Right ventricle myocardium inferior (tissue), 1 donor: ENCODE measurements around the gene LRRC8A. TPM values are rescaled to one million over a fixed set of nuclear protein-coding genes. Genes with fewer than 3 reads are reported as not detected.
"Not testable (repeated sequence)": the region's sequence is repeated elsewhere in the genome, so short reads cannot be mapped to it uniquely, and the experiment has no call there.

Experiments used
- ATAC-seq: fragments of 200-7000 bp; cut with Tn5 transposase; one replicate; pipeline ENCODE4 v1.9.1; 2020; ENCODE audit warnings: mild to moderate bottlenecking, moderate library complexity
- DNase-seq: peaks from one replicate; pipeline ENCODE4 v3.0.0; 2021; ENCODE audit errors: missing footprints
- intact Hi-C: fragments of 100-400 bp; cut with DNase I; formaldehyde crosslinking; loops from one replicate; pipeline ENCODE4 v1.11.0; 2022
- long read RNA-seq: library from polyadenylated mRNA; unstranded; transcript quantifications from one replicate; pipeline ENCODE4 v2.0.0, GENCODE V29; 2021
- total RNA-seq: library from RNA; stranded (reverse); fragmentation: NEBNext Ultra II Directional; extraction: Animal tissue kit (Norgen Biotek cat#: 25700); gene quantifications from one replicate; pipeline ENCODE4 v1.2.1, GENCODE V29; 2021
- donor health status: DM: no; HTN: yes; CAD: no; lungs with severe emphysema.

Gene LRRC8A
- 23.9 TPM for total RNA-seq
- long read RNA-seq, full-length matches to known transcripts, result 22 of 31 reads
- long read RNA-seq, partial matches to known transcripts, result 7 of 31 reads
- long read RNA-seq, other reads (novel, unspliced or antisense), result 2 of 31 reads

GRCh38 chr9:128881884-128882676, at the start of gene LRRC8A, which contains the start of gene KYAT1:
Gene LRRC8A (plus strand): TSS chr9:128882133. CDS start chr9:128907165, 25,032 bp downstream.
Gene KYAT1 (minus strand): TSS chr9:128881950. CDS start chr9:128845405, 36,545 bp downstream.
- peak; percentile 93 for ATAC-seq

GRCh38 chr9:128833696-128834095, 48.2 kb upstream of the LRRC8A start:
- ATAC-seq (no peak), DNase-seq (peak; percentile 6)
- intact Hi-C loops, result no loop called here

More at GRCh38 chr9:128881884-128882676, at the start of gene LRRC8A, which contains the start of gene KYAT1:
- intact Hi-C loops, result loop anchor here (2.0 kb wide), 2 partner anchors 19 to 35 kb away; no protein-coding TSS in a partner anchor
- peak; percentile 99 for DNase-seq

DNA sequence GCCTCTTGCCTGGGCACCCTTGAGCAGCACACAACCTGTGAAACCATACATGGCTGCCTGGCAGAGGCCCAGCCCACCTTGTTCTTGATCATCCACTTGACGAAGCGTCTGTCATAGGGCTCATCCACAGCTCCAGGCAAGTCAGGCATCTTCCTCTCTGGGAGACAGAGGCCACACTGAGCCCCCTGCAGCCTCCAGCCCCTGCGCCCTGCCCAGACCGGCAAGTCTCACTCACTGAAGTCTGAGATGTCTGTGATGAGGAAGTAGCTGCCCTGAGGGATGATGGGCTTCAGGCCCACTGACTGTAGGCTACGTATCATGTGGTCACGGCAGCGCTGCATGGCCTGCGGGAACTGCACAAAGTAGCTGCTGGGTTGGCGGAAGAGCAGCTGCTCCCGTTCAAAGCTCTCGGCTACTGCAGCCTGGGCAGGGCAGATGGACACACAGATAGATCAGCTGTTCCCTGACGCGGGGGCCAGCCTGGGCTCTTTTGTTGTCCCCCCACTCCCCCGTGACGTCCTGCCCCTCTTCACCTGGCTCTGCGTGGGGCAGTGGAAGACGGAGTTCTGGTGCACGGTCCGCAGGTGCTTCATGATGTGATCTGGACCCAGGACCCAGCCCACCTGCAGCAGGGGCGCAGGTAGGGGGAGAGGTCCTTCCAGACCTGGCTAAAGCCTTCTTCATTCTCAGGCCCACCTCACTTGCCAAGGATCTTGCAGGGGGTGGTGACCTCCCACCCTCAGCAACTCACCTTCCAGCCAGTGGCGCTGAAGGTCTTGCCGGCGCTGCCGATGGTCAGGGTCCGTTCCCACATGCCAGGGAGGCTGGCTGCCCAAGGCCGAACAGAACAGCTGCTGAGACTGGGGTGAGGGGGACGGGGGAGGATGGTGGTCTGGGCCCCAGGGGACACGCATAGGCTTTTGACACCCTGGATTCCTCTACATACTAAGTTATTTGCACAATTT, 46.4 kb upstream of the LRRC8A start:
- intact Hi-C loops, result no loop called here
- ATAC-seq (no peak), DNase-seq (no peak)

DNA sequence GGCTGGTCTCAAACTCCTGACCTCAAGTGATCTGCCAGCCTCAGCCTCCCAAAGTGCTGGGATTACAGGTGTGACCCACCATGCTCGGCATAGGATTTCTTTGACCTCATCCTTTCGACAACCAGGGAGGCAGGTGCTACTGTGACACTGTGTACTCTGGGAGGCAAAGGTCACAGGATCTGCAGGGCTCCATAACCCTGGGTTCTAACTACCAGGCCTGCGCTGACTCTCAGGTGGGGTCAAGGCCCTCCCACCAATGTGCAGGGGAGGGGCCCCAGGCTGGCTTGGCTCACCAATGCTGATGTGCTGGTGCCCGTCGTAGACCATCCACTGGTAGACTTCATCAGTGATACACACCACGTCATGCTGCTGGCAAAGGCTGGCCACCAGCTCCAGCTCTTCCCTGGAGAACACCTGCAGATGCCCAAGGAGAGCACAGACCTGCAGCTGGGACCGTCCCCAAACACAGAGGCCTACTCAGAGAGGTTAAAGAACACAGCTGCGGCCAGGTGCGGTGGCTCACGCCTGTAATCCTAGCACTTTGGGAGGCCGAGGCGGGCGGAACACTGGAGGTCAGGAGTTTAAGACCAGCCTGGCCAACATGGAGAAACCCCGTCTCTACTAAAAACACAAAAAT, 45.3 kb upstream of the LRRC8A start:
- DNase-seq, result no peak
- intact Hi-C loops, result no loop called here

GRCh38 chr9:128838338-128838737, 43.6 kb upstream of the LRRC8A start:
- DNase-seq, result no peak
- ATAC-seq, result no peak

More for the DNA sequence above, 45.3 kb upstream of the LRRC8A start:
- ATAC-seq, result no peak

GRCh38 chr9:128840524-128840923, 41.4 kb upstream of the LRRC8A start:
- DNase-seq, result no peak
- no peak for ATAC-seq
- intact Hi-C loops, result no loop called here

More at GRCh38 chr9:128838338-128838737, 43.6 kb upstream of the LRRC8A start:
- intact Hi-C loops, result no loop called here

GRCh38 chr9:128841694-128842492, 40.0 kb upstream of the LRRC8A start:
- no peak for ATAC-seq
- no peak for DNase-seq
- intact Hi-C loops, result no loop called here

DNA sequence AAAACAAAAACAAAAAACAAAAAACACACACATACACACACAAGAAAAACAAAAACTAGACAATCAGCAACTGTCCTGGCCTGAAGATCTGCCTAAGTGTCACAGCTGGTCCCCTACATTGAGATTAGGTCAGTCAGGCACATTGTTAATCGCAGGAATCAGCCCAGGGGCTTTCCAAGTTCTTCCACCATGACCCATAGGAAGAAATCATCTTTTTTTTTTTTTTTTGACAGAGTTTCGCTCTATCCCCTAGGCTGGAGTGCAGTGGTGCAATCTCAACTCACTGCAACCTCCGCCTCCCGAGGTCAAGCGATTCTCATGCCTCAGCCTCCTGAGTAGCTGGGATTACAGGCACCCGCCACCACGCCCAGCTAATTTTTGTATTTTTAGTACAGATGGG, 38.8 kb upstream of the LRRC8A start:
- DNase-seq, intact Hi-C loops, ATAC-seq: not testable (repeated sequence)

GRCh38 chr9:128845186-128845931, 36.6 kb upstream of the LRRC8A start:
- ATAC-seq (no peak), DNase-seq (no peak)
- intact Hi-C loops, result no loop called here

DNA sequence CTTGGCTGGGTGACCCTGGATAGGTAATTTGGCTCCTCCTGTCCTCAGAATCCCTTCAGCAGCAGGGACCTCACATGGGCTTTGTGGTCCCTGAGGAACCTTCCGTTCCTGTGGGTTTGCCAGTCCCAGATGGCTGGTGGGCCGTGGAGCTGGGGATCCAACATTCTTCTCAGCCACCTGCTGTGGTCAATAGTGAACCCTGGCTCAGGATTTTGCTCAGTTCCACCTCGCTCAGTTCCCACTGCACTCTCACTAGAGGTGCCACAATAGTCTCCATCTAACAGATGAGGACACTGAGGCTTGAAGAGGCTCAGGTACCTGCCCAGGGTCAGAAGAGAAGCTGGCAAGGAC, 35.3 kb upstream of the LRRC8A start:
- ATAC-seq, result no peak
- DNase-seq, result no peak
- intact Hi-C loops, result no loop called here

- no peak for ATAC-seq
- no peak for DNase-seq
- intact Hi-C loops, result no loop called here
Measured at GRCh38 chr9:128847803-128848202, 34.1 kb upstream of the LRRC8A start.

- intact Hi-C loops, ATAC-seq, DNase-seq: not testable (repeated sequence)
Measured at GRCh38 chr9:128851024-128851423, 30.9 kb upstream of the LRRC8A start.

- ATAC-seq, DNase-seq, intact Hi-C loops: not testable (repeated sequence)
Measured at GRCh38 chr9:128851779-128852600, 29.9 kb upstream of the LRRC8A start.

- intact Hi-C loops, DNase-seq, ATAC-seq: not testable (repeated sequence)
Measured at GRCh38 chr9:128852646-128853045, 29.3 kb upstream of the LRRC8A start.

DNA sequence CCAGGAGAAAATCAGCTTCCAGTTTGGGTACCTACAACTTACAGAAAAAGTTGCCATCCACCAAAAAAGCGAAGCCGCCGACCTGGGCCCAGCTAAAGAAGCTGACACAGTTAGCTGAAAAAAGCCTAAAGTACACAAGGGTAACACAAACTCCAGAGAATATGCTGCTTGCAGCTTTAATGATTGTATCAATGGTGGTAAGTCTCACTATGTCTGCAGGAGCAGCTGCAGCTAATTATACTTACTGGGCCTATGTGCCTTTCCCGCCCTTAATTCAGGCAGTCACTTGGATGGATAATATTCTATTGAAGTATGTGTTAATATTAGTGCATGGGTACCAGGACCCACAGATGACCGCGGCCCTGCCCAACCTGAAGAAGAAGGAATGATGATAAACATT, 27.5 kb upstream of the LRRC8A start:
- DNase-seq, ATAC-seq, intact Hi-C loops: not testable (repeated sequence)

- DNase-seq, ATAC-seq, intact Hi-C loops: not testable (repeated sequence)
Measured at GRCh38 chr9:128858476-128858875, 23.5 kb upstream of the LRRC8A start.
